Activated CD4-positive, alpha-beta T cell treated with anti-CD3 and anti-CD28 coated beads for 36 hours (primary cell): ENCODE measurements around the gene RIPK3. TPM values are rescaled to one million over a fixed set of nuclear protein-coding genes. Genes with fewer than 3 reads are reported as not detected.
"Not testable (repeated sequence)": the region's sequence is repeated elsewhere in the genome, so short reads cannot be mapped to it uniquely, and the experiment has no call there.

Experiments
- ATAC-seq: fragments of 200-7000 bp; cut with Tn5 transposase; one replicate; pipeline ENCODE4 v1.10.0; 2021; ENCODE audit warnings: mild to moderate bottlenecking, moderate library complexity
- CTCF ChIA-PET: fragments of 350-600 bp; sonication (Branson Sonifier 250); formaldehyde crosslinking; loops from one replicate; lab custom pipeline; 2021; ENCODE audit warnings: antibody characterized with exemption; lab: Charles Lee
- POLR2A ChIA-PET: fragments of 350-600 bp; sonication (Branson Sonifier 250); formaldehyde crosslinking; loops from one replicate; lab custom pipeline; 2021; ENCODE audit warnings: antibody characterized with exemption, inconsistent platforms; lab: Charles Lee
- DNase-seq: peaks from one replicate; pipeline ENCODE4 v3.0.0-alpha.2; 2020
- H3K27ac Mint-ChIP-seq: one replicate; pipeline ENCODE4 v1.8.0; 2021; ENCODE audit warnings: mixed read lengths
- H3K27me3 Mint-ChIP-seq: one replicate; pipeline ENCODE4 v1.8.0; 2021; ENCODE audit warnings: mixed read lengths
- H3K36me3 Mint-ChIP-seq: one replicate; pipeline ENCODE4 v1.8.0; 2021; ENCODE audit warnings: low read depth, mixed read lengths
- H3K4me1 Mint-ChIP-seq: one replicate; pipeline ENCODE4 v1.8.0; 2021; ENCODE audit warnings: mixed read lengths
- H3K4me3 Mint-ChIP-seq: one replicate; pipeline ENCODE4 v1.8.0; 2021; ENCODE audit warnings: mild to moderate bottlenecking, moderate library complexity, mixed read lengths
- H3K9me3 Mint-ChIP-seq: one replicate; pipeline ENCODE4 v1.8.0; 2021; ENCODE audit warnings: low read depth, mixed read lengths
- intact Hi-C, 2 experiments: fragments of 100-400 bp; cut with DNase I in 1 of 2; cut with micrococcal nuclease in 1 of 2; formaldehyde crosslinking; loops; one replicate each; pipeline versions ENCODE4 v1.14.2 to v1.15.1; 2022 to 2024; cut with DNase I, micrococcal nuclease
- total RNA-seq, 2 experiments: library from RNA; stranded (reverse); gene quantifications; one replicate each; pipeline ENCODE4 v1.2.3, GENCODE V29; 2021

The RIPK3 gene
- total RNA-seq, 2 experiments from 2014 or later = 8.9 to 9.4 TPM

GRCh38 chr14:24331731-24332267 lies 8.0 kb downstream of the RIPK3 start:
- CTCF ChIA-PET = interaction anchor here (0.7 to 5.0 kb wide), 29 partner anchors 8 to 146 kb away, joined by 3 to 201 read pairs (median 5); partner anchors contain the start of genes CBLN3, CHMP4A, CIDEB and IPO4
- ATAC-seq = no peak
- Mint-ChIP-seq H3K27me3 (peaks cover 24% of the 10 kb centered on the region), H3K27ac (peak overlapping the region; percentile 29), H3K36me3 (peaks cover 8% of the 10 kb centered on the region), H3K4me3 (peak overlapping the region; percentile 53), H3K9me3 (no peaks in the 10 kb centered on the region), H3K4me1 (peaks cover 29% of the 10 kb centered on the region)
- intact Hi-C loops = loop anchor here in 1 of 2 experiments (1.0 to 2.0 kb wide), 4 partner anchors 20 to 341 kb away; partner anchors contain the start of genes LTB4R, MDP1 and TINF2
- POLR2A ChIA-PET = interaction anchor here (1.0 to 2.4 kb wide), 2 partner anchors 100 to 103 kb away, joined by 4 to 15 read pairs; no protein-coding TSS in a partner anchor
- DNase-seq = peak; percentile 33

DNA sequence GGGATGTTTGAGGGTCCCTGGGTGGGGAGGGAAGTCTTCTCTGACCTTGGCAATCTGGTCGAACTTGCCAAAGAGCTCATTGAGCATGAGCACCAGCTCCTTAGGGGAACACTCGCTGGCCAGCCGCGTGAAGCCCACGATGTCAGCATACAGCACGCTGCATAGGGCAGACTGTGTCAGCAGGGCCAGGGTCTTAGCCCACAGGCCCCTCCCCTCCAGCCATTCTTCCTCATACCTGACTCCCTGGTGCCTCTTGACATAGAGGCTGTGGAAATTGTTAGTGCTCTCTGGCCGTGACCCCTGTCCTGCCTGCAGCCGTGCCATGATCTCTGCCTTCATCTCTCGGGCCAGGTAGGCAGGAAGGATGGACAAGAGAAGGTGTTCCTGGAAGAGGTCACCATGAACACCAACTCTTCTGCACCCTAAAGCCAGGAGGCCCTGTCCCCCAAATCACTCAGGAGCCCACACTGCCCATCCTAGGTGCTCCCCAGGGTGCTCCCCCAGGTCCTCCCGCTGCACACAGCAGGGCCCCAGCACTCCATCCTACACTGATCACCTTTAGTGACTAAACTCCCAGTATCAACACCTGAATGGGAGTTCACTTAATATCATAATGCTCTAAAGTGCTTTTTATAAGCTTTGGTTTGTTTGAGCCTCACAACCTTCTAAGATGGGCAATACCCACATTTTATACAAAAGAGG lies 8.7 kb downstream of the RIPK3 start:
- H3K9me3 Mint-ChIP-seq = no peaks in the 10 kb centered on the region
- no peak overlapping the region for H3K4me3 Mint-ChIP-seq
- H3K4me1 Mint-ChIP-seq = peaks cover 29% of the 10 kb centered on the region
- intact Hi-C loops = no loop called here
- CTCF ChIA-PET = interaction anchor here (0.6 to 5.0 kb wide), 14 partner anchors 13 to 184 kb away, joined by 3 to 201 read pairs (median 6); partner anchors contain the start of genes CBLN3, CHMP4A, CIDEB and KHNYN
- H3K36me3 Mint-ChIP-seq = peaks cover 3% of the 10 kb centered on the region
- POLR2A ChIA-PET = interaction anchor here (1.0 to 2.4 kb wide), 2 partner anchors 99 to 100 kb away, joined by 3 to 15 read pairs; partner anchors contain the start of gene KHNYN
- H3K27ac Mint-ChIP-seq = no peak overlapping the region
- no peak for DNase-seq
- H3K27me3 Mint-ChIP-seq = peaks cover 26% of the 10 kb centered on the region
- no peak for ATAC-seq

GRCh38 chr14:24329736-24330135 lies 10.1 kb downstream of the RIPK3 start:
- Mint-ChIP-seq H3K27ac (no peak overlapping the region), H3K27me3 (peaks cover 21% of the 10 kb centered on the region), H3K9me3 (no peaks in the 10 kb centered on the region), H3K4me3 (no peak overlapping the region), H3K36me3 (no peaks in the 10 kb centered on the region), H3K4me1 (peaks cover 24% of the 10 kb centered on the region)
- ChIA-PET POLR2A (no interaction called here), CTCF (interaction anchor here (0.6 to 3.7 kb wide), 8 partner anchors 10 to 102 kb away, joined by 3 to 22 read pairs (median 4); partner anchors contain the start of gene CIDEB)
- intact Hi-C loops = no loop called here
- peak; percentile 40 for ATAC-seq
- DNase-seq = peak; percentile 70

DNA sequence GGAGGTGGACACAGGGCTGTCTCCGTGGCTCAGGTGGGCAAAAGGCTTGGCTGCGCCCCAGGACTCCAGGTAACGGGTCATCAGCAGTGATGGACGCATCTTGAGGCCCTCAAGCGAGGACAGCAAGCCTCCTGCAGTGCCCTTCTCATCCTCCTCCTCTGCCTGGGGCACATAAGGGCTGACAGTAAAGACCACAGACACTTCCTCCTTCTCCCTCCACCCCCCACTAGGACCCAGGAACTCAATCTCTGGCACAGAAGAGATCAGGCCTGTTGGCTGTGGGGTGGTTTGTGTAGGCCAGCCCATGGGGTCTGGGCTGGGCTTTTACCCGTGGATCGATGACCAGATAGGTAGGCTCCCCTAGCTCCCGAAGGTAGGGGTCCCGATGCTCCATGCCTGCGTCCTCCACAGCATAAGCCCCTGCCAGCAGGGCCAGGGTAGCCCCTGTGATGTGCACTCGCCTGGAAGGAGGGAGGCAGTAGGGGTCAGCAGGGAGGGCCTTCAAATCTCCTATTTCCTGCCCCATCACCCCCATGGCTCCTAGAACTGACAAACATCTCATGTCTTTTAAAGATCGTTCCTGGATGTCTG lies 10.6 kb downstream of the RIPK3 start:
- no peaks in the 10 kb centered on the region for H3K36me3 Mint-ChIP-seq
- H3K4me3 Mint-ChIP-seq = no peak overlapping the region
- H3K27me3 Mint-ChIP-seq = peaks cover 19% of the 10 kb centered on the region
- H3K4me1 Mint-ChIP-seq = peaks cover 22% of the 10 kb centered on the region
- intact Hi-C loops = no loop called here
- no peak for ATAC-seq
- H3K9me3 Mint-ChIP-seq = no peaks in the 10 kb centered on the region
- ChIA-PET POLR2A (no interaction called here), CTCF (interaction anchor here (0.6 to 3.7 kb wide), 8 partner anchors 11 to 103 kb away, joined by 3 to 22 read pairs (median 4); partner anchors contain the start of genes CIDEB, DHRS1 and NOP9)
- no peak for DNase-seq
- H3K27ac Mint-ChIP-seq = no peak overlapping the region

- H3K9me3 Mint-ChIP-seq, H3K4me3 Mint-ChIP-seq, POLR2A ChIA-PET, H3K27ac Mint-ChIP-seq, H3K36me3 Mint-ChIP-seq, ATAC-seq, intact Hi-C loops: not testable (repeated sequence)
- Mint-ChIP-seq H3K27me3 (peaks cover 18% of the 10 kb centered on the region), H3K4me1 (peaks cover 18% of the 10 kb centered on the region)
- DNase-seq = peak; percentile 42
- CTCF ChIA-PET = interaction anchor here (0.6 to 3.7 kb wide), 4 partner anchors 12 to 104 kb away, joined by 3 to 22 read pairs (median 6); partner anchors contain the start of gene CIDEB
Measured at GRCh38 chr14:24327914-24328313, 11.9 kb downstream of the RIPK3 start.

GRCh38 chr14:24327303-24327702 lies 12.5 kb downstream of the RIPK3 start:
- no peak overlapping the region for H3K27ac Mint-ChIP-seq
- DNase-seq = no peak
- POLR2A ChIA-PET = no interaction called here
- peaks cover 14% of the 10 kb centered on the region for H3K4me1 Mint-ChIP-seq
- CTCF ChIA-PET = interaction anchor here (0.6 to 3.7 kb wide), 7 partner anchors 10 to 218 kb away, joined by 3 to 22 read pairs (median 3); partner anchors contain the start of gene CIDEB
- no peak for ATAC-seq
- no peak overlapping the region for H3K4me3 Mint-ChIP-seq
- no peaks in the 10 kb centered on the region for H3K9me3 Mint-ChIP-seq
- no peaks in the 10 kb centered on the region for H3K36me3 Mint-ChIP-seq
- peaks cover 14% of the 10 kb centered on the region for H3K27me3 Mint-ChIP-seq
- intact Hi-C loops = no loop called here

GRCh38 chr14:24325963-24326362 lies 13.8 kb downstream of the RIPK3 start:
- H3K9me3 Mint-ChIP-seq = no peaks in the 10 kb centered on the region
- no peaks in the 10 kb centered on the region for H3K36me3 Mint-ChIP-seq
- H3K27ac Mint-ChIP-seq = no peak overlapping the region
- DNase-seq (no peak), ATAC-seq (no peak)
- peaks cover 8% of the 10 kb centered on the region for H3K27me3 Mint-ChIP-seq
- H3K4me1 Mint-ChIP-seq = peaks cover 4% of the 10 kb centered on the region
- intact Hi-C loops = no loop called here
- no peak overlapping the region for H3K4me3 Mint-ChIP-seq
- CTCF ChIA-PET = interaction anchor here (1.2 to 1.6 kb wide), 2 partner anchors 16 to 83 kb away, joined by 3 to 4 read pairs; partner anchors contain the start of gene TINF2
- POLR2A ChIA-PET = no interaction called here

DNA sequence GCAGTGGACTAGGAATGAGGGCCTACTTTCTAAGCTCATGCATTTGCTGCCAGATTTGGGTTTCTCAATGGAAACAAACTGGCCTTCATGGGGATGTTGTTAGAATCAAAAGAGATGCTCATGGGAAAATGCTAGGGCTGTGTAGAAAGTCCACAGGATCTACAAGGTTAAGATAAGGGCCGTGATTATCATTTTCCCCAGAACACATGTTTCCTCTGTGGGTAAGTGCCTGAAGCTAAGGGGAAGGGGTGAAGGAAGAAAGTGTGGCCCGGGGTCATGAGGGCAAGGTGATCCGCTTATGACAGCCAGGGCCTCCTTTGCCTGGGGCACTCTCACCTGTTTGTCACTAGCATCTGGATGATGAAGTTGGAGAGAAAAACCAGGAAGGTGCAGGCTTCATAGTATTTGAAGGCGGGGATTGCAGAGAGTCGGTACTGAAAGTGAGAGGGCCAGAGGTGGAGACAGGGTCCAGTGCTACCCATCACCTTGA lies 14.7 kb downstream of the RIPK3 start:
- intact Hi-C loops = no loop called here
- CTCF ChIA-PET = interaction anchor here (0.6 to 2.4 kb wide), 6 partner anchors 8 to 214 kb away, joined by 3 to 11 read pairs (median 4); partner anchors contain the start of gene CIDEB
- H3K36me3 Mint-ChIP-seq = no peaks in the 10 kb centered on the region
- no peak overlapping the region for H3K27ac Mint-ChIP-seq
- H3K27me3 Mint-ChIP-seq = peaks cover 2% of the 10 kb centered on the region
- peaks cover 4% of the 10 kb centered on the region for H3K4me1 Mint-ChIP-seq
- H3K9me3 Mint-ChIP-seq = no peaks in the 10 kb centered on the region
- POLR2A ChIA-PET = no interaction called here
- ATAC-seq = no peak
- H3K4me3 Mint-ChIP-seq = no peak overlapping the region
- DNase-seq = no peak

DNA sequence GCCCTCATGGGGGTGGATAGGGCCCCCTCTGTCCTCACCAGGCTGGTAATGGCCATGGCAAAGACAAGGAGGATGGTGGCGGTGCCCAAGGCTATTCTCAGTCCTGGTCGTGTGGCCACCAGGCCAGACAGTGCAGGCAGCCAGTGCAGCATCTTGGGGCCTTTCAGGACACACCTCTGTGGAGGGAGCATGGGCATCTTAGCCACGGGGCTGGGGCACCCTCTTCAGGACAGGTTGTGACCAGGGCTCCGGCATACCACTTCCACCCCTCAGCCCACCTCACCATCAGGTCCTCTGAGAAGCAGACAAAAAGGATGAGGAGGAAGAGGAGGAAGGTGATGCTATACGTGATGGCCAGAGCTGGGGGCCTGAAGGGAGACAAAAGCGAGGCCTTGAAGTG lies 15.8 kb downstream of the RIPK3 start:
- H3K27me3 Mint-ChIP-seq = peaks cover 2% of the 10 kb centered on the region
- POLR2A ChIA-PET = no interaction called here

DNA sequence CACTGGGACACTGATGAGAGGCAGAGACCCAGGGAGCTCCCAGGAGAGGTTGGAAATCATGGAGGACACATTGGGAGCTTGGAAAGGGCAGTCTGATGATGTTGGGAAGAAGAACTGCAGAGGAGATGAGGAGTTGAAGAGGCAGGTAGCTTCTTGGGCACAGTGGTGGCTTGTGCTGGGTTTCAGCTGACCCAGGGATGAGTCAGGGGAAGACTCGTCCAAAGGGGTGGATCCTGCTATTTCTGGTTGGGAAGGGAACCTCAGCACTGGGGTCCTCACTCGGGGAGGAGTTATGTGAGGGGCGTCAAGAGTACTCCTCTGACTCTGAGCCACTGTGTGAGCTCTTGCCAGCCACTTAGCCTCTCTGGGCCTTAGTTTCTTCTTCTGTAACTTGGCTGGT lies 16.4 kb downstream of the RIPK3 start:
- peaks cover 2% of the 10 kb centered on the region for H3K27me3 Mint-ChIP-seq
- H3K4me3 Mint-ChIP-seq = no peak overlapping the region
- ChIA-PET POLR2A (no interaction called here), CTCF (interaction anchor here (0.6 to 2.4 kb wide), 6 partner anchors 14 to 420 kb away, joined by 3 to 11 read pairs (median 3); partner anchors contain the start of gene LTB4R2)
- ATAC-seq = no peak
- no peak for DNase-seq
- no peaks in the 10 kb centered on the region for H3K36me3 Mint-ChIP-seq
- no peaks in the 10 kb centered on the region for H3K9me3 Mint-ChIP-seq
- peaks cover 4% of the 10 kb centered on the region for H3K4me1 Mint-ChIP-seq
- no peak overlapping the region for H3K27ac Mint-ChIP-seq
- intact Hi-C loops = no loop called here

More for the DNA sequence above, 15.8 kb downstream of the RIPK3 start:
- CTCF ChIA-PET = interaction anchor here (1.0 to 2.4 kb wide), 2 partner anchors 14 to 107 kb away, joined by 3 to 11 read pairs; partner anchors contain the start of gene LTB4R2
- H3K27ac Mint-ChIP-seq = no peak overlapping the region
- ATAC-seq (no peak), DNase-seq (no peak)
- intact Hi-C loops = no loop called here
- peaks cover 4% of the 10 kb centered on the region for H3K4me1 Mint-ChIP-seq
- no peak overlapping the region for H3K4me3 Mint-ChIP-seq
- no peaks in the 10 kb centered on the region for H3K9me3 Mint-ChIP-seq
- H3K36me3 Mint-ChIP-seq = no peaks in the 10 kb centered on the region

- Mint-ChIP-seq H3K4me3 (no peak overlapping the region), H3K4me1 (peaks cover 8% of the 10 kb centered on the region), H3K9me3 (no peaks in the 10 kb centered on the region), H3K27ac (no peak overlapping the region), H3K27me3 (peaks cover 2% of the 10 kb centered on the region), H3K36me3 (no peaks in the 10 kb centered on the region)
- DNase-seq = no peak
- ChIA-PET POLR2A (no interaction called here), CTCF (interaction anchor here (1.0 to 5.5 kb wide), 4 partner anchors 10 to 74 kb away, joined by 3 to 40 read pairs (median 4); partner anchors contain the start of genes CIDEB and LTB4R2)
- intact Hi-C loops = no loop called here
- ATAC-seq = no peak
Measured at GRCh38 chr14:24322672-24323071, 17.1 kb downstream of the RIPK3 start.
